T-helper 1 cell (primary cell): ENCODE results near the gene KIF23.
A peak's percentile ranks its signal among the peaks of the same experiment; 100 is the strongest.
"Not testable (repeated sequence)": the region's sequence is repeated elsewhere in the genome, so short reads cannot be mapped to it uniquely, and the experiment has no call there.

ENCODE experiments used
- DNase-seq, 5 donors: peaks; one replicate each; pipeline ENCODE4 v3.0.0-alpha.2; 2012 to 2020

KIF23 gene

GRCh38 chr15:69439623-69440022 lies 25.5 kb downstream of the KIF23 start:
- no peak for DNase-seq

DNA sequence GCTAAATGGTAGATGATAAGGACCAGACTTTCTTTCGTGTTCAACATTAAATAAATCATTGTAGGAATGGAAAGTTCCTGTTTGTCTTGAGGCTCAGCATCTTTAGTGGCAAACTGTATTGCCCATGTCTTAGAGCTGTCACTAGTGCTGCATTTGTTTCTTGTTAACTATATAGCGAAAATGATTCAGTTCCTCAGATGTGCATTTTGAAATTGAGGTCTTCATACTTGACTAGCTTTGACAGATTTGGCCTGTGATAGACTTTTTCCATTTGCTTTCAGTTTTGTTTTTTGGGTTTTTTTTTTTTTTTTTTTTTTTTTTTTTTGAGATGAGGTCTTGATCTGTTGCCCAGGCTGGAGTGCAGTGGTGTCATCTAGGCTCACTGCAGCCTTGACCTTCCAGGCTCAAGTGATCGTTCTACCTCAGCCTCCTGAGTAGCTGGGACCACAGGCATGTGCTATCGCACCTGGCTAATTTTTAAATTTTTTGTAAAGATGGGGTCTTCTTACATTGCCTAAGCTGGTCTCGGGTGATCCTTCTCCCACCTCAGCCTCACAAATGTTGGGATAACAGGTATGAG lies 29.0 kb downstream of the KIF23 start:
- DNase-seq, result peak in 1 of 5 donors; percentile 14

- no peak for DNase-seq
These were observed 30.5 kb downstream of the KIF23 start for GRCh38 chr15:69444686-69445085.

- DNase-seq, result no peak
These were observed 32.8 kb downstream of the KIF23 start for GRCh38 chr15:69446953-69447352.

DNA sequence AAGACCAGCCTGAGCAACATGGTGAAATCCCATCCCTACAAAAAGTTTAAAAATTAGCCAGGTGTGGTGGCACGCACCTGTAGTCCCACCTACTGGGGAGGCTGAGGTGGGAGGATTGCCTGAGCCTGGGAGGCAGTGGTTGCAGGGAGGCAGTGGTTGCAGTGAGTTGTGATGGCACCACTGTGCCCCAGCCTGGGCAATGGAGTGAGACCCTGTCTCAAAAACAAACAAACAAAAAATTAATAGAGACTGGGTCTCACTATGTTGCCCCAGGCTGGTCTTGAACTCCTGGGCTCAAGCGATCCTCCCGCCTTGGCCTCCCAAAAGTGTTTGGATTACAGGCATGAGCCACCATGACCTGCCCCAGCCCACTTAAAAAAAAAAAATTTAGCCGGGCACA lies 36.1 kb downstream of the KIF23 start:
- DNase-seq, result not testable (repeated sequence)

- no peak for DNase-seq
These were observed 37.0 kb downstream of the KIF23 start for GRCh38 chr15:69450968-69451695.

GRCh38 chr15:69451951-69452691 lies 38.0 kb downstream of the KIF23 start:
- peak in 1 of 5 donors; percentile 41 for DNase-seq

DNA sequence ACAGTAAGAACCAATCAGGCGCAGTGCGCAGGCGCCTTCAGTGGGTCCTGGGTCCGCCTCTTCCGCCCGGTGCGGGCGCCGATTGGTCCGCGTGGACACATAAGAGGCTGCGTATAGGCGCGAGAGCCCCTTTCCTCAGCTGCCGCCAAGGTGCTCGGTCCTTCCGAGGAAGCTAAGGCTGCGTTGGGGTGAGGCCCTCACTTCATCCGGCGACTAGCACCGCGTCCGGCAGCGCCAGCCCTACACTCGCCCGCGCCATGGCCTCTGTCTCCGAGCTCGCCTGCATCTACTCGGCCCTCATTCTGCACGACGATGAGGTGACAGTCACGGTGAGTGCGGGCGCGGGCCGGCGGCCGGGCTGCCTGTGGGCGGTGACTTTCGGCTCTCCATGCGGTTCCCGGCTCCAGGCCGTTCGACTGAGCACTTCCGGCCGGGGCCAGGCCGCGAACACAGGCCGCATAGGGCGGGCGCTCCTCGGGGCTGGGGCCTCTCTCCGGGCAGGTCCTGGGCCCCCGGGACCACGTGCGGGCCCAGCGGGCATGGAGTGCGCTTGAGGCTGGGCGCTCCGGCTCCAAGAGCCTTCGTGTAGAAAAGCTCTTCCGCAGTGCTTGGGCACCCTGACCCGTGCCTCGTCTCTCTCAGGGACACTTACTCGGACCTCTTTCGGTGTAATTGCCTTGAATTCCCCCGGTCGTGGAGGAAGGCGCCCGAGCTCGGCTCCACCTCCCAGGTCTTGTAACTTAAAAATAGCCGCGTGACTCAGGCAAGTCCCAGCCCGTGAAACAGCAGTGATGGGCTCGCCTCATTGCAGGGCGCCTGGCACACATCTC lies 38.8 kb downstream of the KIF23 start, which contains the start of gene RPLP1:
TSS of gene RPLP1 (plus strand) at position 127 of the 830 bp plus-strand sequence. CDS start at position 258, 131 bp downstream.
- peak; percentile 89 to 95 (median 94) for DNase-seq

GRCh38 chr15:69454953-69455352 lies 40.8 kb downstream of the KIF23 start:
- DNase-seq, result no peak

GRCh38 chr15:69456208-69457166 lies 42.3 kb downstream of the KIF23 start:
- DNase-seq, result no peak

DNA sequence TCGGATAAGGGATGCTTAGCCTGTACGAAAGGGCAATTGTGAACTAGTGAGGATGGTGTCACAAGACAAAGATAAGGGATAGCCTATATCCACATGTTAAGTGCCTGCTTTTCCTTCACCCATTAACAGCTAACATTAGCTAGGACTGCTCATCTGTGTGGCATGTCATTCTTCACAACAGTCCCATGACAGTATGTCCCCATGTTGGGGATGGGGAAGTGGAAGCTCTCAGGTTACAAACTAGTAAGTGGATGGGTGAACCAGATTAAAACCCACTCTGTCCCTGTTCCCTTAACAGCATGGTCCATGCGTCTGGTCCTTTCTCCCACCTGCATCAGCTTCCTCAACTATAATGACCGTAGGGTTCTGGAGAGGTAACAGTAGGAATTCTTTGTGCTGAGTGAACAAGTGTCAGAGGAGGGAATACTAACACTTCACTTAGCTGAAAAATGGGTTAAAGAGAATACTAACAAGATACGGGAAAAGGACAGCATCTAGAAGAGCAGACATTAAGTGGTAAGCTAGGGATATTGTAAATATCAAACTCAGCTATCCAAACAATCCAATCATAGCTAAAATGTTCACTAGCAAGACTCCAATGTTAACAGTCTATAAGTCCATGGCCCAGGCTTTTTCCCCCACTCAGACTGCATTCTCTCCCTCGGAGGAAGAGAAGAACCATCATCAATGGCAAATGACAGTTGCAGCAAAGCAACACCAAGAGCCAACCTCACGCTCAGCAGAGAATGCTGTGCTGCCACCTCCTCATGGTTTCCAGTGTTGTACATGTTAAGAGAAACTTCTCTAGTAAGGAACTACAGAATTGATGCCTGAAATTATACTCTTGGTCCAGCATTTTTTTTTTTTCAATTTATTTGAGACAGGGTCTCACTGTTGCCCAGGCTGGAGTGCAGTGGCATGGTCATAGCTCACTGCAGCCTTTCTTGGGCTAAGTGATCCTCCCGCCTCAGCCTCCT lies 43.4 kb downstream of the KIF23 start:
- no peak for DNase-seq

- DNase-seq, result no peak
These were observed 44.9 kb downstream of the KIF23 start for GRCh38 chr15:69459066-69459465.

- DNase-seq, result no peak
These were observed 46.3 kb downstream of the KIF23 start for GRCh38 chr15:69460481-69460880.

DNA sequence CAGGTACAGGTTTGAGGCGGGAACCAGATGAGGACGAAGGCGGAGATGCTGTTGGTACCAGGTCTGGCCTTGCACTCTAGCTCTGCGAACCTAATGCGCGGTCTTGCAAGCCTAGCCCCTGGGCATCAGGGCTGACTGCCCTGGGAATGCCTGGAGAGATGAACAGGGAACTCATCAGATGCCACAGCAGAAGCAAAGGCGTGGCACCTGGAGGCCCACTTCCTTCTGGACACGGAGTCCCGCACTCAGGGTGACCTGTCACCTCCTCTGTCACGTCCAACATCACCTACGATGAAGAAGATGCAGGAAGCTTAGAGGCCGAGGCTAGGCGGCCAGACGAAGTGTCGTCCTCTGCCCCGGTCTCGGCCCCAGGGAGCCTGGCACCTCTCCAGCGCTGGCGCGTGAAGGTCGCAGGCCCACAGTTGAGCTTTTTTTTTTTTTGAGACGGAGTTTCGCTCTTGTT lies 47.9 kb downstream of the KIF23 start:
- no peak for DNase-seq

DNA sequence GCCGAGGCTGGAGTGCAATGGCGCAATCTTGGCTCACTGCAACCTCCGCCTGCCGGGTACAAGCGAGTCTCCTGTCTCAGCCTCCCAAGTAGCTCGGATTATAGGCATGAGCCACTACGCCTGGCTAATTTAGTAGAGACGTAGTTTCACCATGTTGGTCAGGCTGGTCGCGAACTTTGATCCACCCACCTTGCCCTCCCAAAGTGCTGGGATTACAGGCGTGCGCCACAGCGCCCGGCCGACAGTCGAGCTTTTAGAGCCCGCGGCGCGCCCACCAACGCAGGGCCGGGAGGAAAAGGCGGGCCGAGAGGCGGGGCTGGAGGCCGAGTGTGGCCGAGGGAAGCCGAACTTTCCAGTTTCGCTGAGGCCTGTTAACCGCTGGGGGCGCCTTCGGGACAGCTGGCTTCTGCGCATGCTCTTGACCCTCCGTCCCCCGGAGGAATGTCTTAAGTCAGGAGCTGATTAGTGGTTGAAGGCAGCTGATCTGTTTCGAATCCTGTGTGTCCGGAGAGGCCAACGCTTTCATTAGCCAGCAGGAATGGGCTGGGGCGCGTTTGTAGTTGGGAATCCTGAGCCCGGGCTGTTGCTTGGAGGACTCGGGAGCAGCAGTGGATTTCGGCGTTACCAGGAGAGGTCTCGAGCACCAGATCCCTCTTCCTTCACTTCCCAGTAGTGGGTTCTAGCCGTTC lies 48.5 kb downstream of the KIF23 start:
- peak; percentile 81 to 91 (median 87) for DNase-seq

GRCh38 chr15:69463182-69463756 lies 49.1 kb downstream of the KIF23 start:
- DNase-seq, result no peak

- DNase-seq, result no peak
These were observed 51.1 kb downstream of the KIF23 start for GRCh38 chr15:69465253-69465652.

DNA sequence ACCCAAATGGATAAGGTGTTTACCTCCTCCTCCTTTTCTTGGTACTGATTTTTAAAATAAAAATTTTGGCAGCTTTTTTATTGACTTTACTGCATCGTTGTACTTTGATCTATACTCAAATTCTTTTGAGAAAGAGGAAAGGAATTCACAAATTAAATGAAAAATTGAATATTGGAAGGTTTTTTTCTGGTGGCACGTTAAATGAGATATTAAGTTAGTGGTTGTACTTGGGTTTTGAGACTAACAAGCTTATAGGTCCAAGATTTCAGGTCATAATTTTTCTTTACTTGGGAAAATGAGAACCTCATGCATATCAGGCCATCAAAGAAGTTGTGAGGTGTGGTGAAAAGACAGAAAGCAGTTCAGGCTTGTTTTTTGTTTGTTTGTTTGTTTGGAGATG lies 52.6 kb downstream of the KIF23 start:
- no peak for DNase-seq

DNA sequence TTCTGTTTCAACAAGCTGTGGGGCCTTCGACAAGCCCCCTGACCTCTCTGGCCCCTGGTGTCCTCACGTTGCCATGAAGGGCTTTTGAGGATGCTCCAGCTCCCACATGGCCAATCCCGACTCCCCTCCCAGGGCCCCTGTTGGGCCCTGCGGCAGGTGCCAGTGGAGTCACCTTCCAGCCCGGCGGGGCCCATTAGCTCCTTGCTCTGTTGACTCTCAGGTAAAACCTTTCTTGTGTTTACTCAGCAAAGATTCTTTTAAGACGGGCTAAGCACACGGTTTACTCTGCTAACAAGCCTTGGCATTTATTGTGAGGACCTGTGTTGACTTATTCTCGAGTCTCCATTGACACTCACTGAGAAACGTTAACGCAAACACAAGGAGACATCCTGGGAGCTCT lies 53.5 kb downstream of the KIF23 start:
- no peak for DNase-seq
